NCI-H2171 (cell line): ENCODE measurements around the gene TRAPPC6A.

Experiments used
- DNase-seq: peaks from one replicate; lab custom pipeline; 2025; lab: John Stamatoyannopoulos, UW

Gene TRAPPC6A

GRCh38 chr19:45130888-45131615 is 47.0 kb downstream of the TRAPPC6A start:
- peak; percentile 95 for DNase-seq

- no peak for DNase-seq
These were observed 47.8 kb downstream of the TRAPPC6A start for GRCh38 chr19:45130236-45130635.

GRCh38 chr19:45128806-45129205 is 49.2 kb downstream of the TRAPPC6A start:
- no peak for DNase-seq

GRCh38 chr19:45128146-45128545 is 49.9 kb downstream of the TRAPPC6A start:
- DNase-seq = no peak

GRCh38 chr19:45126654-45127053 is 51.4 kb downstream of the TRAPPC6A start:
- DNase-seq = no peak

- DNase-seq = no peak
These were observed 52.0 kb downstream of the TRAPPC6A start for GRCh38 chr19:45125975-45126493.

- no peak for DNase-seq
These were observed 52.7 kb downstream of the TRAPPC6A start for GRCh38 chr19:45125360-45125759.

GRCh38 chr19:45124021-45124420 is 54.0 kb downstream of the TRAPPC6A start:
- no peak for DNase-seq

GRCh38 chr19:45123440-45123850 is 54.6 kb downstream of the TRAPPC6A start:
- no peak for DNase-seq

- no peak for DNase-seq
These were observed 55.2 kb downstream of the TRAPPC6A start for GRCh38 chr19:45122832-45123231.

- no peak for DNase-seq
These were observed 56.2 kb downstream of the TRAPPC6A start for GRCh38 chr19:45121827-45122345.

- no peak for DNase-seq
These were observed 58.5 kb downstream of the TRAPPC6A start for GRCh38 chr19:45119582-45119981.

- peak; percentile 66 for DNase-seq
These were observed 59.3 kb downstream of the TRAPPC6A start for GRCh38 chr19:45118591-45119355.

- DNase-seq = no peak
These were observed 59.9 kb downstream of the TRAPPC6A start for GRCh38 chr19:45118106-45118505.

- no peak for DNase-seq
These were observed 60.4 kb downstream of the TRAPPC6A start for GRCh38 chr19:45117671-45118070.

- peak; percentile 58 for DNase-seq
These were observed 60.9 kb downstream of the TRAPPC6A start for GRCh38 chr19:45117167-45117594.

GRCh38 chr19:45115809-45116615 is 62.0 kb downstream of the TRAPPC6A start:
- DNase-seq = peak; percentile 93

- DNase-seq = peak; percentile 78
These were observed 63.9 kb downstream of the TRAPPC6A start for GRCh38 chr19:45114116-45114515.

GRCh38 chr19:45113628-45114027 is 64.4 kb downstream of the TRAPPC6A start:
- peak; percentile 49 for DNase-seq
